Hypothalamus (tissue), 51 donors: Measurements from ENCODE around the gene APOBEC3G.
"Not testable (repeated sequence)": the region's sequence is repeated elsewhere in the genome, so short reads cannot be mapped to it uniquely, and the experiment has no call there.

ENCODE experiments used
- DNase-seq, 51 donors: peaks; one replicate each; lab custom pipeline; 2025; lab: John Stamatoyannopoulos, UW

Gene APOBEC3G

DNA sequence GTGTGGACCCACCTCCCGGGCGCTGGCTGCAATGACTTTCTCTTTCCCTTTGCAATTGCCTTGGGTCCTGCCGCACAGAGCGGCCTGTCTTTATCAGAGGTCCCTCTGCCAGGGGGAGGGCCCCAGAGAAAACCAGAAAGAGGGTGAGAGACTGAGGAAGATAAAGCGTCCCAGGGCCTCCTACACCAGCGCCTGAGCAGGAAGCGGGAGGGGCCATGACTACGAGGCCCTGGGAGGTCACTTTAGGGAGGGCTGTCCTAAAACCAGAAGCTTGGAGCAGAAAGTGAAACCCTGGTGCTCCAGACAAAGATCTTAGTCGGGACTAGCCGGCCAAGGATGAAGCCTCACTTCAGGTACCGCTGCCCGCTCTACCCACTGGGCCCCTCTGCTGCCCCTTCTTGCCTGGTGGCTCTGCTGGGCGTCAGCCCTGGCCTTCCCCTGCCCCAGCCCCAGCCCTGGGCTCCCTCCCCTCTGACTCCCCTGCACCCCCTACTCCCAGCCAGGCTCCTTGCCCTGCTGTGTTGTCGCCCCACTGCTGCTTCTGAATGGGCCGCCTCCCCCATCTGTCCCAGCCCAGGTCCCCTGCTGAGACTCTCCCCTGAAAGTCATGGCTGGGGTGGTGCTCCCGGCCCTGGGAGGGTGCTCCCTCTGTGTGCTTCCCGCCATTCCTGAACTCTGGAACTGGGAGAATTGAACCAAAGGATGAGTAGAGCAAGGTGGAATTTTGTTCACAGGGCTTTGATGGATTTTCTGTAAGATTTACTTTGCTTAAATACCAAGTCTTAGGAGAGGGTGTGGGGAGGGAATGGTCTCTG, at the start of gene APOBEC3G:
Gene APOBEC3G, plus strand, starts transcription at position 250 of the 815 bp plus-strand sequence. Its CDS starts 87 bp downstream, at position 337.
- DNase-seq = peak in 3 of 51 donors; percentile 2 to 12 (median 8)

DNA sequence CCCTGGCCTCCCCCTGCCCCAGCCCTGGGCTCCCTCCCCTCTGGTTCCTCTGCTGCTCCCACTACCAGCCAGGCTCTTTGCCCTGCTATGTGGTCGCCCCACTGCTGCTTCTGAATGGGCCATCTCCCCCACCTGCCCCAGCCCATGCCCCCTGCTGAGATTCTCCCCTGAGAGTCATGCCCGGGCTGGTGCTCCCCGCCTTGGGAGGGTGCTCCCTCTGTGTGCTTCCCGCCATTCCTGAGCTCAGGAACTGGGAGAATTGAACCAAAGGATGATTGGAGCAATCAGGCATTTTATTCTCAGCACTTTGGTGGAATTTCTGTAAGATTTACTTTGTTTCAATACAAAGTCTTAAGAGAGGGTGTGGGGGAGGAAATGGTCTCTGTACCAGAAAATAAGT, 49.4 kb upstream of the APOBEC3G start:
- DNase-seq = no peak

DNA sequence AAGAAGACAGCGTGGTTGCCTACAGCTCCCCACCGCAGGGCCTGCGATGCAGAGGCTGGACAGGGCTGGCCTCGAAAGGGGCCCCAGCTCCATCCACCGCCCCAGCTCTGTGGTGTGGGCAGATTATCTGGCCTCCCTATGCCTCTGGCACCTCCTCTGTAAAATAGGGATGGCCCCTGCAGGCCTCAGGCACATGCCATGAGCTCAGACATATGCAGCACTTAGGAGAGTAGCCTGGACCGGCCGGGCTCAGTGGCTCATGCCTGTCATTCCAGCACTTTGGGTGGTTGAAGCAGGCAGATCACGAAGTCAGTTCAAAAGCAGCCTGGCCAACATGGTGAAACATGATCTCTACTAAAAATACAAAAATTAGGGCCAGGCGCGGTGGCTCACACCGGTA, 48.8 kb upstream of the APOBEC3G start:
- no peak for DNase-seq

- DNase-seq = no peak
Measured at GRCh38 chr22:39029227-39029626, 47.8 kb upstream of the APOBEC3G start.

DNA sequence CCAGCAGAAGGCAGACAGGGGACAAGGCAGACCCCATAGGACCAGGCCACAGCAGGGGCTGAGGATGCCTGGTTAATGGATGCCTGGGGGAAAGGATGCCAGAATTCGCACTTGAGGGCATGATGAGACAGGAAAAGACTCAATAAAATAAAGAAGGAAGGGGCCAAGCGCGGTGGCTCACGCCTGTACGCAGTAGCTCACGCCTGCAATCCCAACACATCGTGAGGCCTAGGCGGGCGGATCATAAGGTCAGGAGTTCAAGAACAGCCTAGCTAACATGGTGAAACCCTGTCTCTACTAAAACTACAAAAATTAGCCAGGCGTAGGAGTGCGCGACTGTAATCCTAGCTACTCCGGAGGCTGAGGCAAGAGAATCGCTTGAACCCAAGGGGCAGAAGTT, 46.4 kb upstream of the APOBEC3G start:
- no peak for DNase-seq

GRCh38 chr22:39031434-39032295, 45.4 kb upstream of the APOBEC3G start:
- DNase-seq = not testable (repeated sequence)

GRCh38 chr22:39037071-39037470, 40.0 kb upstream of the APOBEC3G start:
- not testable (repeated sequence) for DNase-seq

DNA sequence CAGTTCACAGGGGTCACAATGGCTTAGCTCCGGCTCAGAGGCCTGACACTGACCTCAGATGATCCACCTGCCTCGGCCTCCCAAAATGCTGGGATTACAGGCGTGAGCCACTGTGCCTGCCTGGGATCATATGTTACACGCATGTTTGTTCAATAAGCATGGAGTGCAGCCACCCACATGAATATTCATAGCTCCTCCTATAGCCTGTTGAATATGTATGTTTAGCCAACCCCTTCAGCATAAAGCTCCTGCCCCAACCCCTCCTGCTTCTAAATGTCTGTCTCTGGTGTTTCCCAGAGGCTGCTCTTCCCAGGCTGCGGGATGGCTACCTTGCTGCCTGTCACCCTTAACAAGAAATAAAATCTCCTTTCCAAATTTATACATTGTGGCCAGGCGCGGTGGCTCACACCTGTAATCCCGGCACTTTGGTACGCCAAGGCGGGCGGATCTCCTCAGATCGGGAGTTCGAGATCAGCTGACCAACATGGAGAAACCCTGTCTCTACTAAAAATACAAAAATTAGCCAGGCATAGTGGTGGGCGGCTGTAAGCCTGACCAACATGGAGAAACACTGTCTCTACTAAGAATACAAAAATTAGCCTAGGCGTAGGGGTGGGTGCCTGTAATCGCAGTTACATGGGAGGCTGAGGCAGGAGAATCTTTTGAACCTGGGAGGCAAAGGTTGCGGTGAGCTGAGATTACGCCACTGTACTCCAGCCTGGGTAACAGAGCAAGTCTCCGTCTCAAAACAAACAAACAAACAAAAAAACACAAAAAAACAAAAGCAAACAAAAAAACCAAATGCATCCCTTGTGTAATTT, 37.6 kb upstream of the APOBEC3G start:
- DNase-seq = no peak

DNA sequence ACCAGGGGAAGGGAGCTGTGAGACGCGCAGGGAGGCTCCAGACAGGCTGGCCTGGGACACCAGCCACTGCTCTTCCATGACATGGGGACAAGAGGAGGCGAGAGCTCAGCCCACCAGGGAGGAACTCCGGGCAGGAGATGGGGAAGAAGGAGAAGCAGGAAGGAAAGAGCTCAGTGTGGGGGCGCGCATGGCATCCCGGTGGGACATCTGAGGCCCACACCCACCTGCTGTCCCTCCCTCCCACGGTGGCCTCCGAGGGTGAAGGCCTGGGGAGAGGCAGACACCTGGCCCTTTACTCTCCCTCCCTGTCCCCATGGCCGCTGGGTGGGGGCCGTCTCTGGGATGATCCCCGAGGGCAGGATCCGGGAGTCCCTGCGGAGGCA, 36.9 kb upstream of the APOBEC3G start:
- not testable (repeated sequence) for DNase-seq

GRCh38 chr22:39040538-39041296, 36.4 kb upstream of the APOBEC3G start, which contains the start of gene APOBEC3F:
Gene APOBEC3F (plus strand): TSS chr22:39040864. CDS start chr22:39040961, 97 bp downstream.
- peak in 3 of 51 donors; percentile 5 to 24 (median 16) for DNase-seq

GRCh38 chr22:39041908-39042307, 35.2 kb upstream of the APOBEC3G start:
- no peak for DNase-seq

DNA sequence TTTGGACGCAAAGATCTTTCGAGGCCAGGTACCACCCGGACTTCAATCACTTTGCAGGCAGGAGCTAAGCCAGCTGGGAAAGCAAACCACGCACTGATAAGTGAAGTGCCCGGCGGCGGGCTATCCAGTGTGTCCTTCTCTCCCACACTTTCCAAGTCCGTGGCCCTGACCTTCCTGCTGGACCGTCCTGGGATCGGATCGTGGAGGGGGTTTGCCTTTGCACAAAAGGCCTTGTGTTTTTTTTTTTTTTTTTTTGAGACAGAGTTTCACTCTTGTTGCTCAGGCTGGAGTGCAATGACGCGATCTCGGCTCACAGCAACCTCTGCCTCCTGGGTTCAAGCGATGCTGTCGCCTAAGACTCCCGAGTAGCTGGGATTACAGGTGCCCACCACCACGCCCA, 34.0 kb upstream of the APOBEC3G start:
- DNase-seq = not testable (repeated sequence)

DNA sequence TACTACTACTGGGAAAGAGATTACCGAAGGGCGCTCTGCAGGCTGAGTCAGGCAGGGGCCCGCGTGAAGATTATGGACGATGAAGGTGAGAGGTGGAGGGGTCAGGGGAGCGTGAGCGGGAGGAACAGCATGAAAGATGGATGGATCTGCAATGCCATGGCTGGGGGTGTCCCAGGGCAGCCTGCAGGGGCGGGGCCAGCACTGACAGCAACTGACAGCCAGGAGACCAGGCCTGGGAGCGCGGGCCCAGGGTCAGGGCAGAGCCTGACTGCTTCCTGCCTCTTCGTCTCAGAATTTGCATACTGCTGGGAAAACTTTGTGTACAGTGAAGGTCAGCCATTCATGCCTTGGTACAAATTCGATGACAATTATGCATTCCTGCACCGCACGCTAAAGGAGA, 31.9 kb upstream of the APOBEC3G start:
- DNase-seq = not testable (repeated sequence)

GRCh38 chr22:39049486-39049885, 27.6 kb upstream of the APOBEC3G start:
- DNase-seq = not testable (repeated sequence)

GRCh38 chr22:39051844-39052495, 25.1 kb upstream of the APOBEC3G start:
- DNase-seq = not testable (repeated sequence)

DNA sequence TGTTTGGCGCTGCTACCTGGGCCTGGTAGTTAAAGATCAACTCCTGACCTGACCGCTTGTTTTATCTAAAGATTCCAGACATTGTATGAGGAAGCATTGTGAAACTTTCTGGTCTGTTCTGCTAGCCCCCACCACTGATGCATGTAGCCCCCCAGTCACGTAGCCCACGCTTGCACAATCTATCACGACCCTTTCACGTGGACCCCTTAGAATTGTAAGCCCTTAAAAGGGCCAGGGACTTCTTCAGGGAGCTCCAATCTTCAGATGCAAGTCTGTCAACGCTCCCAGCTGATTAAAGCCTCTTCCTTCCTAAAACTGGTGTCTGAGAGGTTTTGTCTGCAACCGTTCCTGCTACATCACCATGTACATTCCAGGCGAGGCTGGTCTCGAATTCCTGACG, 21.4 kb upstream of the APOBEC3G start:
- DNase-seq = no peak

GRCh38 chr22:39061290-39061689, 15.8 kb upstream of the APOBEC3G start:
- DNase-seq = not testable (repeated sequence)

DNA sequence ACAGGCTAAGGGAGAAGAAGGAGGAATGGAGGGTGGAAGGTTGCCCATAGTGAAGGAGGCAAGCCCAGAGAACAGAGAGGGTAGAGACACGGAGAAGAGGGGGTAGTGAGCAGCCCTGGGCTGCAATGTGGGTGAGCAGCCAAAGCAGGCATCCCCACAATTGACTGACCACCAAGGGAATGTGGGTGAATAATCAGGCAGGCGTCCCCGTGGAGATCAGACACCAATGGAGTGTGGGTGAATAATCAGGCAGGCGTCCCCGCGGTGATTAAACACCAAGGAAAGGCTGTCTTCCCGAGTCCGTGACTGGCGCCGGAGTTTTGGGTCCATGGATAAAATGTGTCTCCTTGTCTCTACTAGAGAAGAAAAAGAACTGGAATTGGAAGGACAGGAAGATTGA, 15.1 kb upstream of the APOBEC3G start:
- not testable (repeated sequence) for DNase-seq

GRCh38 chr22:39063904-39064303, 13.2 kb upstream of the APOBEC3G start:
- not testable (repeated sequence) for DNase-seq
